NCI-H524 (cell line): ENCODE measurements around the gene RTN4R.

Experiments used
- DNase-seq, 2 experiments: peaks; one replicate each; lab custom pipeline; 2025; lab: John Stamatoyannopoulos, UW

Gene RTN4R

DNA sequence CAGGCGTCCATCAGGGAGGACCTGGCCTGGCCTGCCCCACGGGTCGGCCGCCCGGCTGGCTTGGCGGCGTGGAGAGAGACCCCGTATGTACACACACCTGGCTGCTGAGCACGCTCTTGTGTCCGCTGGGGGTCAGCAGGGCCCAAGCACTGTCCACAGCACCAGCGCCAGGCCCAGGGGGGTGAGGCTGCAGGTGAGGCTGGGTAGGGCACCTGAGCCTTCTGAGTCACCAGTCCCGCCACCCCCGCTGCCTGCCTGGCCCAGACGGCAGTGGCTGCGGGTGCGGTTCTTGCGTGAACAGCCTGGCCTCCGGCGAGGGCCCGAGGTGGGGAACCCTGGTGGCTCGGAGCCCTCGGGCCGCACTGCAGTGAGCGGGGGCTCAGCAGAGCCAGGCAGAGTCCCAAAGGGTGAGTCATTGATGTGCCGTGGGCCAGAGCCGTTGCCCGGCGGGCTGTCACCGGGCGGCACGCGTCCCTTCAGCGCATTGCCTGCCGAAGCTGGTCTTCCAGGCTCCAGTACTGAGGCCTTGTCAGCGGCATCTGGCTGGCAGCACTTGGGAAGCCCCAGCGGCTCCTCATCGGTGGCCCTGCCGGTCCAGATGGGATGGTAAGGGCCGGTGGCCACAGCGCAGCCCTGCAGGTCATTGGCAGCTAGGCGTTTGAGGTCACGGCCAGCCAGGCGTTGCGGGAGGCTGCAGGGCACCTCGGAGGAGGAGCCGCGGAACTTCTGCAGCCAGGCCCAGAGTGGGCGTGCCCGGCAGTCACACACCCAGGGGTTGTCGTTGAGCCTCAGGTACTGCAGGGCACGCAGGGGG lies 26.3 kb downstream of the RTN4R start:
- DNase-seq, result no peak

GRCh38 chr22:20240900-20241299 lies 27.2 kb downstream of the RTN4R start:
- DNase-seq, result peak in 1 of 2 experiments; percentile 53

DNA sequence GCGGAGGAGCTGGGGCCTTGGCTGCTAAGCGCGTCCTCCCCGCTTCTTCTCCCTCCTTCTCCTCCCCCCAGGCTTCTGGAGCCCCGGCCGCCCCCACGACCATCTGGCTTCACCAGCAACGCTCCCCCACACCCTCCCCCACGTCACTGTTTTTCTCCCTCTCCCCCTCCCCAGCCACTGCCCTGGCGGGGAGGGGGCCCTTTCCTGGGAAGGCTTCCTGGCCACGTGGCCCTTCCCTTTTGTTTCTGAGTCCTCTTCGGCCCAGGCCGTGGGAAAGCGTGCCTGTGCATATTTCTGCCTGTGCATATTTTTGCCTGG lies 27.7 kb downstream of the RTN4R start:
- peak; percentile 88 to 97 for DNase-seq

GRCh38 chr22:20239676-20240446 lies 28.3 kb downstream of the RTN4R start:
- no peak for DNase-seq

DNA sequence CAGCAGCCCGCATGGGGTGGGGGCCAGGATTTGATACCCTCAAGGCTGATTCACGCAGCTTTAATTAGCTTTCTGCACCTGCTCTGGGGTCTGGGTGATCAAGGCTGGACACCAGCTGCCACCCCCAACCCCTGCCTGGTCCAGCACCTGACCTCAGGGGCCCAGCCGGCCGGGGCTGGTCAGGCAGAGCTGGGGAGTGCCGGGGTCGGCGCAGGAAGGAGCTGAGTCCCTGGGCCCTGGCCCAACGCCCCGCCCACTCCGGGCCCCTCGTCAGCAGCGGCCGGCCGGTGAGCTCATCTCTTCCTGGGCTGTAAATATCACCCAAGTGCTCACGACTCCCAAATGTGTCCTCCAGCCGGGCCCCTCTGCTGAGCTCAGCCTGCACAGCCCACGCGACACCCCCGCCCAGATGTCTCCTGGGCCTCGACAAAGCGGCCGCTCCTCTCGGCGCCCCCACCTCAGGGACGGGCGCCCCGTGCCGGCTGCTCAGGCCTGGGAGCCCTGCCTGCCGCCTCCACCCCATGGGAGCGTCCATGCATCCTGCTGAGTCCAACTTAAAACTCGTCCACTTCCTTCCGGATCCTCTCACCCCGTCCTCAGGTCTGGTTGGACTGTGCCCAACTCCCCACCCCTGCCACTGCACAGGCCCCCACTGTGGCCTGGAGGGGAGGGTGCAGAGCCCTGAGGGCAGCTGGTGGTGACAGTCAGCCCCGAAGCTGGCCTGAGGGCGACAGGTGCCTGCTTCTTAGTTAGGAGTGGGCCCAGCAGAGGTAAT lies 29.0 kb downstream of the RTN4R start:
- peak; percentile 81 to 87 for DNase-seq

- peak; percentile 70 to 89 for DNase-seq
Measured at GRCh38 chr22:20238536-20238900, 29.6 kb downstream of the RTN4R start.

DNA sequence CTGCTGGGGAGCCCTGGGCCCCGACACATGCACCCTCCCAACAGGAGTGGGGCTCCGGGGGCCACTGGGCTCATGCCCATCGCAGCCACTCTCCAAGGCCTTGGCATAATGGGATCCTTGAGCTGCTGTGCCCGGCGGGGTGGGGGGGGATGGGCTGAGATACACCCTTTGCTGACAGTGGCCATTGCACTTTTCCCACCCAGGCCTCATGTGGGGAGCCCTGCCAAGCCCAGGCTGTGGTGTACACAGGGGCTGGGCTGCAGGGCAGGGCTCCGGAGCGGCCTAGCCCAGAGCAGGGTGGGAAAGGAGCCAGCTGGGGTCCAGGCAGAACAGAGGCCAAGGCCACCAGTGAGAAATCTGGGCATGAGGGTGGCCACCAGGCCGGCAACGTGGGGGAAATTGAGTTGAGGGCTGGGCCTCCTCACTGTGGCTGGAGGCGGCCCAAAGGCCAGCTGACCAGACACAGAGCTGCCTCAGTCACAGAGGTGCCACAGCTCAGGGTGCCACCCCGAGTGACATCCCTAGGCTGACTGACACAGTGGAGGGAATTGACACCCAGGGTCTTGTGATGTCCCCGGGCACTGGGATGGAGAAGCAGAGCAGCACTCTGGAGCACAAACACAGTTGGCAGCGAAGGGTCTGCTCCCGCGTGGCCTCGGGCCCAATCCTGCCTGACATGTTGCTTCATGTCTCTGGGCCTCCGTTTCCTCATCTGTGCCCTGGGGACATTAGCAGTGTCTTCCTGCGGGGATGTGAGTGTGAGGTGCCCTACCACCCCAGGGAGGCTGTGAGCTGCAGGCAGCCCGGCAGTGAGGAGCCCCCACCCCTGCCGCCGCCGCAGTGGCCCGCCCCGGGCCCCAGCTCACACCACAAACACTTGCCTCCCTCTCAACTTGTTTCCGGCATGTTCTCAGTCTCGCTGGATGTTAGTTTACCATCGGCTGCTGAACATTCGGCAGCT lies 30.4 kb downstream of the RTN4R start:
- DNase-seq, result no peak

DNA sequence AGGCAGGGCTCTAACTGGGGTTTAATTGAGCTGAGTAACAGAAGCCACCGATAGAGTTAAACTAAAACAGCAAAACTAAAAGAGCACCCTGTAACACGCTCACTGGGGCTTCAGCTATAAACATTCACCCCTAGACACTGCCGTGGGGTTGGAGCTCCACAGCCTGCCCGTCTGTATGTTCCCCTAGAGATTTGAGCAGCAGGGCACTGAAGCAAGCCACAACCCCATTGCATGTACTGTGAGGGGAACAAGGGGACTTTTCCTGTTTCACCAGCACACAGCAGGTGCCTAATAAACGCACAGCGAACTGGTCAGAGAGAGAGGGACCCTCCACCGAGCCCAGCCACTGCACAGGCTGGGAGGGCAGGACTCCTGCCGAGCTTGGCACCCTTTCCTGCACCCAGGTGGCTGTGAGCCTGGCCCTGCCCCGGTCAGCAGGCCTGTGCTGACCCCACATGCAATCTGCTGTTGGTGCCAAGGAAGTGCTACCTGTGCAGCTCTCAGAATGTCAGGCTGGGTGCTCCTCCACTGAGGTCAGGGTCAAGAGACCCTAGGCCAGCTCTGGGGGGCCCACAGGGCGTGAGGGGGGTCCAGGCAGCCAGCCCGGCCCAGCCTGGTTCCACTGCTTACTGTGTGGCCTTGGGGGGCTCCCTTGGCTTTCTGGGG lies 31.9 kb downstream of the RTN4R start:
- no peak for DNase-seq

GRCh38 chr22:20235389-20235991 lies 32.6 kb downstream of the RTN4R start:
- DNase-seq, result no peak

DNA sequence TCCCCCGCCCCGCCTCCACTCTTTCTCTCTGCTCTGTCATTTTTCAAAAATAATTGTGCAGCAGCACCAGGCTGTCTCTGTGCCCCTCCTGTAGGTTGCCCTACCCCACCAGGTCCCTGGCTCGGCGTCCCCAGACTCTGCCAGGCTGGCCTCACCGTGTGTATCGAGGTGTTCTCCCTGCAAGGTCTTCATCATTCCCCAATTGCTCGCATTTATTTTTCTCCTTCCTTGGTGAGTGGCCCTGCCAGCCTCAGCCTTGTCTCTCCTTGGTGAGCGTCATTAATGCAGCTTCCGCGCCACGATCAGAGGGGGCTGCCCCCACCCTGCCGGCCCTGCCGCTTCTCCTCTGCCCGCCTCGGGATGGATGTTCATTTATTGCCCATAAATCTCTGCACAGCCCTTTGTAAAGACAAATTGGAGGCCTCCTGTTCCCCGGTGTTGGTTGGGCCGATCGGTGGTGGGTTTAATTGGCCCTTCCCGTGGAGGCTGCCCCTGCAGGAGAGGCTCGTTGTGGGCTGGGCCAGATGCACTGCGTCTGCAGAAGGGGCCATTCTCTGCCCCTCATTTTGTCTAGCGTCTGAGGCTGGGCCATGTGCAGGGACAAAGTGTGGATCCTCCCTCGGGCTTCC lies 33.2 kb downstream of the RTN4R start:
- DNase-seq, result no peak

GRCh38 chr22:20234314-20234682 lies 33.8 kb downstream of the RTN4R start:
- DNase-seq, result no peak

DNA sequence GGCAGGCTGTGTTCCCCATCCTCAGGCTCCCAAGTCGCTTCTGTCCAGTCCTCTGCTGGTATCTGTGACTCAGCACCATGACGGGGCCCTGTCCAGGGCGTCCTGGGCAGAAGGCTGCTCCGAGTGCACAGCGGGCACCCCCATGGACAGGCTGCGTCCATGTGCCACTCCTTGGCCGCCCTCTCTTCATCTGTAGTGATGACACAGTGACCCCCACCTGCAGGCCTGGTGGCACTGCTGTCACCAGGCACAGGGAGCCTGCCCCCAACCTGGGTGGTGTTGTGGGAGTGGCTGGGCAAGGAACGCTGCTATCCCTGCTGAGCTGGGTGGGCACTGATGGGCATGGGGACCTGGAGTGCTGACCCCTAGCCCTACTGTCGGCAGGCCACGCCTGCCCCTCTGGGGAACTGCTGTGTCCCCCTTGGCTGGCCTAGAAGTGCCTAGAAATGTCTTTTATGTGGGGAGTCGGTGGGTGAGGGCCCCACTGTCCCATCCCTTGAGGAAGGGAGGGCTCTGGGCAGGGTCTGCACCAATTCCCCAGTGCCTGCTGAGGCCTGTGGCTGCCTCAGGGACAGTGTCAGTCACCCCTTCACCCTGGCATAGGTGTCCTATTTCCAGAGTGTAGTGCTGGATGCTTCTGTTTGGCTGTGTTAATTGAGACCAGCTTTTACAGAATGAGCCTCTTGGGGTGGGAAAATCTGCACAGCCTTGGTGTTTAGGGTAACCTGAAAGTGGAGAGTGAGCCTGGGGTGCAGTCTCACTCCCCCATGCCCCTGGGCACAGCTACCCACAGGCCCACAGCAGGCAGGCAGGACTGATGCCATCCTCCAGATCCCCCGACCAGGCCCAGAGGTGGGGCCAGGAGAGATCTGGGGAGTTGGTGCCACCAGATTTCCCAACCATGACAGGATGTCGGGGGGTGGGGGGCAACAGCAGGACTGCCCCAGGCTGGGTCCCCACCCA lies 34.5 kb downstream of the RTN4R start:
- no peak for DNase-seq

DNA sequence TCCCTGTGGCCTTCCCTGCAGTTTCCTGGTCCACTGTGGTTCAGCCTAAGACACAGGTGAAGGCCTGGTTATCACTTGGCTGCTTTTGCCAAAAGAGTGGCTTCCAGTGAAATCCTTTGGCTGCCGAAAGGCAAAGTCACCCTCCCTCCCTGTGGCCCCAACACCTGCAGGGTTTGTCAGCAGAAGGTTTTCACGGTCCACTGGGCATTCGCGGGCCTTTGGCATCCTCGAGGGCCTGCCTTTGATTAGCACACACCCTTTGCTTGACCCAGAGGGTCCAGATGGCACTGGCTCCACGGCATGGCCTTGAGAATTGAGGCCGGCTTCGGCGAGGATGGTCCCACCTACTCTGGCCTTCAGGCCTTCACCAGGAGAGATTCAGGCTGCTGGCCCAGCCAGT lies 35.3 kb downstream of the RTN4R start:
- DNase-seq, result peak; percentile 29 to 80

- no peak for DNase-seq
Measured at GRCh38 chr22:20232237-20232598, 35.9 kb downstream of the RTN4R start.

- DNase-seq, result no peak
Measured at GRCh38 chr22:20231514-20232236, 36.4 kb downstream of the RTN4R start.

DNA sequence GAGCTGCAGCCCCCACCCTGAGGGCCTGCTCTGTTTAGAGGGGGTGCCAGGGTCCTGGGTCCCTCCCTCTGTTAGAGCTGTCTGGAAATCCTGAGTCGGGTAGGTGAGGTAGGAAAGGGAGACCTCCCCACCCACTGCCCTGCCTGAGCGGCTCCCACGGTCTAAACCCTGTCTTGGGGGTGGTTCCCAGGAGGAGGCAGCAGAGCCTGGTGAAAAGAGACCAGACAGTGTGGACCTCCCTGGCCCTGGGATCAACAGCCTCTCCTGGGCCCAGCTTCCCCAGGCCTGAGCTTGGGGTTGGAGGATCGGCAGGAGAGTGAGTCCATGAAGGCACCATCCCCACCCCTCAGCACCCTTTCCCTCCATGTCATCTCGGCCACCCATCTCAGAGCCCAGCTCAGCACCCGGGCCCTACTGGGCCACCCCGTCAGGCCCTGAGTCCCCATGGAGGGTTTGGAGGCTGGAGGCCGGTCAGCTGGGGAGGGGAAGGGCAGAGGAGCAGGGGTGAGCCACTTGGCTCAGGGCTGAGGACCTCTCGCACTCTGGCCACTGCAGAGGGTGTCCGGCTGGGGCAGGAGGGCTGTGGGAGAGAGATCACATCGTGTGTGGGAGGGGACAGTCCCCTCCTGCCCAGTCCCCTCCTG lies 37.2 kb downstream of the RTN4R start:
- no peak for DNase-seq

DNA sequence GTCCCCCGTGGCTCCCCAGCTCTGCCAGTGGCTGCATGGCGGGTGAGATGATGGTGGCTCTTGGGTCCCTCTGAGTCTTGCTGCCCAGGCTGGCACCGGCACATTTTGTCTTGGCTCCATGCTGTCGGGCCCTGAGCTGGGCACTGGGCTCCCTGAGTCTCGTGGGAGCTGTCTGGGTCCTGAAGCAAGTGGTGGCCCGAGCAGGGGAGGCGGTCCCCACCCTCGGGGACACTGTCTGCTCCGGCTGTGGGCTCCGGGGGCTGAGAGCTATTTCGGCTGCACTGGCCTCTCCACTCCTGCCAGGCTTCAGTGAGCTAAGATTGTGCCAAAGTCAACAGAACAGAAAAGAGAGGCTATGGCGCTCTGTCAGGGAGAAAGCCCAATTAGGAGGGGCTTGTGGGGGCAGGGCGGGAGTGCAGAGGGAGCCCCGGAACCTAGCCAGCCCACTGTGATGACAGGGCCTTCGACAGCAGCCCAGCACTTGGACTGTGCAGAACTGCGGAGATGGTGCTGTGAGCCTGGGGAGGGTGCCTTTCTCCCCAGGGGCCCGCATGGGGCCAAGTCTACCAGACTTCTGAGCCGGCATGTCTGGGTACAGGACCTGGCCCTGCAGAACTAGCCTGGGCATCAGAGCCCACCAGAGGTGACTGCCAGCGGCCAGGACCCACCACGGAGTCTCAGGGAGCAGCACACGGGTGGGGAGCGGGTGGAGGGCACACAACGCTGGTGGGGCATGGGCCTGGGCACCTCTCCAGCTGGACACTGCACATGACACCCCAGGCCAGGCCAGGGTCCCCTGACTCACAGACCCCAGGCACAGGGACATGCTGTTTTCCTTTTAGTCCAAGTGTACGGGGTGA lies 38.0 kb downstream of the RTN4R start:
- no peak for DNase-seq
